ENCODE data around the gene FILIP1. TPM values are rescaled to one million over a fixed set of nuclear protein-coding genes. Genes with fewer than 3 reads are reported as not detected.

FILIP1 gene
- total RNA-seq, 4 donors from 2014 or later: 6.0 to 12.3 (median 7.2) TPM

DNA sequence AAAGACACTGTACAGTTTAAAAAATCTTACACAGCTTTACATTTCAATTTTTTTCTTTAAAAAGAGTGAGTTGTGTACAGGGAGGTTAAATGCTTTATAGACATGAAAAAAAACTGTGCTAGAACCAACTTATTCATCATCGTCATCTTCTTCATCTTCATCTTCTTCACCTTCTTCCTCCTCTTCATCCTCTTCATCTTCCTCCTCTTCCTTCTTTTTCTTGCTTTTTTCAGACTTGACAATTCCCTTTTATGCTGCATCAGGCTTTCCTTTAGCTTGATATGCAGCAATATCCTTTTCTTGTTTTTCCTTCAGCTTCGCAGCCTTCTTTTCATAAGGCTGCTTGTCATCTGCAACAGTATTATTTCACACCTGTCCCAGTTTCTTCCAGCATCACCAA is 174.7 kb downstream of the FILIP1 start:
- no peaks in the 10 kb centered on the region for H3K4me1 ChIP-seq
- no peak overlapping the region for H3K4me3 ChIP-seq
- no peaks in the 10 kb centered on the region for H3K9me3 ChIP-seq
- H3K27me3 ChIP-seq: no peaks in the 10 kb centered on the region
- intact Hi-C loops (cut with DNase I; ENCODE audit: low total_unique reads) (no loop called here), in situ Hi-C loops (cut with MboI; ENCODE audit: low pct_ligation_motif_present in 1 of 4, low pct_unique_long_range_greater_than_20kb in 1 of 4, low sequenced_read_pairs in 3 of 4) (loop anchor here in 1 of 4 donors (25.0 kb wide), 1 partner anchor 193 kb away; no protein-coding TSS in a partner anchor)
- no peak for DNase-seq
- H3K36me3 ChIP-seq: no peaks in the 10 kb centered on the region
- 73 to 95% methylated on average over 2 of the region's 2 CpGs for WGBS, 2 donors (ENCODE audit: low coverage in 1 of 2)
- TF ChIP-seq EP300 (IDR thresholded peaks at IDR 0.05; ENCODE audit: low read depth): no peak
- no peak for TF ChIP-seq POLR2AphosphoS5 (IDR thresholded peaks at IDR 0.05)
- TF ChIP-seq, protein P1, sequence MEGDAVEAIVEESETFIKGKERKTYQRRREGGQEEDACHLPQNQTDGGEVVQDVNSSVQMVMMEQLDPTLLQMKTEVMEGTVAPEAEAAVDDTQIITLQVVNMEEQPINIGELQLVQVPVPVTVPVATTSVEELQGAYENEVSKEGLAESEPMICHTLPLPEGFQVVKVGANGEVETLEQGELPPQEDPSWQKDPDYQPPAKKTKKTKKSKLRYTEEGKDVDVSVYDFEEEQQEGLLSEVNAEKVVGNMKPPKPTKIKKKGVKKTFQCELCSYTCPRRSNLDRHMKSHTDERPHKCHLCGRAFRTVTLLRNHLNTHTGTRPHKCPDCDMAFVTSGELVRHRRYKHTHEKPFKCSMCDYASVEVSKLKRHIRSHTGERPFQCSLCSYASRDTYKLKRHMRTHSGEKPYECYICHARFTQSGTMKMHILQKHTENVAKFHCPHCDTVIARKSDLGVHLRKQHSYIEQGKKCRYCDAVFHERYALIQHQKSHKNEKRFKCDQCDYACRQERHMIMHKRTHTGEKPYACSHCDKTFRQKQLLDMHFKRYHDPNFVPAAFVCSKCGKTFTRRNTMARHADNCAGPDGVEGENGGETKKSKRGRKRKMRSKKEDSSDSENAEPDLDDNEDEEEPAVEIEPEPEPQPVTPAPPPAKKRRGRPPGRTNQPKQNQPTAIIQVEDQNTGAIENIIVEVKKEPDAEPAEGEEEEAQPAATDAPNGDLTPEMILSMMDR (IDR thresholded peaks at IDR 0.05): no peak
- no peak overlapping the region for H3K27ac ChIP-seq

DNA sequence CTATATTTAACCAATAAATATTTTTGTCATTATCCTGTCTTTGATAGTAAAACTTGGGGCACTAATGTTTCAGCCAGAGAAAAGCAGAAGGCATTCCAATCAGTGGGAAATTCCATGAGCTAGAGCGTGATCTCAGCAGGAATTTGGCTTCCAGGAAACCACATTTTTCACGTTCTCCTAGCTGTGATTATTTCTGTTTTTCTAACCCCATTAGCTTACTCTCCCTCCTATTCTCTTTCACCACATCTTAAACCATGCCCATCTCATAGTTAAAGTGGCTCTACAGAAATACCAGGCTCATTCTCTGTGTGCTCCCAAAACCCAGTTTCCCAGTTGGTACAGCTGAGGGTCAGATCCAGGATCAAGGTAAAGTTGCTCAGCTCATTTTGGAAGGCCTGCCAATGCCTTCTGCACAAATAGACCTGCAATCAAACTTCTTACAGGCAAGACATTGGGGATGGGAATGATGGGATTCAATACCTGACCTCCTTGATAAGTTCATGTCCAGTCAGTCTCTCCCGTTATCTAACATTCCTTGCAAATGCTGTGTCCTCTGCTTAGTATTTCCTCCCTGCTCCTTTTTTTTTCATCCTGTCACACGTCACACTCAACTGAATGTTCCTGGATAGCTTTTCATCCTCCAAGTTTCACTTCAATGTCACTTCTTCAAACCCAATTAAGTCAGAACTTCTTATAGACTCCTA is 175.9 kb downstream of the FILIP1 start:
- Histone ChIP-seq H3K4me1 (no peaks in the 10 kb centered on the region), H3K4me3 (no peak overlapping the region), H3K27ac (no peak overlapping the region), H3K9me3 (no peaks in the 10 kb centered on the region), H3K27me3 (no peaks in the 10 kb centered on the region), H3K36me3 (no peaks in the 10 kb centered on the region)
- TF ChIP-seq EP300 (IDR thresholded peaks at IDR 0.05; ENCODE audit: low read depth) (no peak), POLR2A (IDR thresholded peaks at IDR 0.05) (no peak), POLR2AphosphoS5 (IDR thresholded peaks at IDR 0.05) (no peak)
- TF ChIP-seq, protein P1 (IDR thresholded peaks at IDR 0.05): no peak
- 69 to 83% methylated on average over 4 of the region's 4 CpGs for WGBS, 2 donors (ENCODE audit: low coverage in 1 of 2)
- in situ Hi-C loops (cut with MboI; ENCODE audit: low pct_ligation_motif_present in 1 of 4, low pct_unique_long_range_greater_than_20kb in 1 of 4, low sequenced_read_pairs in 3 of 4): loop anchor here in 1 of 4 donors (25.0 kb wide), 1 partner anchor 195 kb away; no protein-coding TSS in a partner anchor
- intact Hi-C loops (cut with DNase I; ENCODE audit: low total_unique reads): no loop called here
- no peak for DNase-seq

DNA sequence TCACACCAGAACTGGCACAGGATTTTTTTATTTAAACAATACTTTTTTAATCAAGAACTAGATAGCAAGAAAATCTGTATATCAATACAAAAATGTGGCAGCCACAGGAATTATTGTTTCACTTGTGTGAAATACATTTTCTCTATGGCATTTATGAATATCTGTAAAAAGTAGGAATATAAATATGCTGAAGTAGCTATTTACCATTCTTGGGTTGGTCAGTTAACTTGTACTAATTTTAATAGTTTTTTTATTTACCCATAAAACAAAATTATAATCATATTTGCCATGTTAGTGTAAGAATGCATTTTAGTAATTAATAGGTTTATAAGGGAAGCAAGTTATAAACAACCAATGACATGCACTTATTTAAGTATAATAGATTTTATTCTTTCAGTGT is 177.6 kb downstream of the FILIP1 start:
- DNase-seq: no peak
- intact Hi-C loops (cut with DNase I; ENCODE audit: low total_unique reads) (no loop called here), in situ Hi-C loops (cut with MboI; ENCODE audit: low pct_ligation_motif_present in 1 of 4, low pct_unique_long_range_greater_than_20kb in 1 of 4, low sequenced_read_pairs in 3 of 4) (loop anchor here in 1 of 4 donors (25.0 kb wide), 1 partner anchor 196 kb away; no protein-coding TSS in a partner anchor)
- H3K9me3 ChIP-seq: no peaks in the 10 kb centered on the region
- no peaks in the 10 kb centered on the region for H3K4me1 ChIP-seq
- no peak overlapping the region for H3K4me3 ChIP-seq
- TF ChIP-seq EP300 (IDR thresholded peaks at IDR 0.05; ENCODE audit: low read depth) (no peak), POLR2AphosphoS5 (IDR thresholded peaks at IDR 0.05) (no peak), POLR2A (IDR thresholded peaks at IDR 0.05) (no peak)
- TF ChIP-seq, protein P1 (IDR thresholded peaks at IDR 0.05): no peak
- no peaks in the 10 kb centered on the region for H3K36me3 ChIP-seq
- H3K27ac ChIP-seq: no peak overlapping the region
- H3K27me3 ChIP-seq: no peaks in the 10 kb centered on the region

DNA sequence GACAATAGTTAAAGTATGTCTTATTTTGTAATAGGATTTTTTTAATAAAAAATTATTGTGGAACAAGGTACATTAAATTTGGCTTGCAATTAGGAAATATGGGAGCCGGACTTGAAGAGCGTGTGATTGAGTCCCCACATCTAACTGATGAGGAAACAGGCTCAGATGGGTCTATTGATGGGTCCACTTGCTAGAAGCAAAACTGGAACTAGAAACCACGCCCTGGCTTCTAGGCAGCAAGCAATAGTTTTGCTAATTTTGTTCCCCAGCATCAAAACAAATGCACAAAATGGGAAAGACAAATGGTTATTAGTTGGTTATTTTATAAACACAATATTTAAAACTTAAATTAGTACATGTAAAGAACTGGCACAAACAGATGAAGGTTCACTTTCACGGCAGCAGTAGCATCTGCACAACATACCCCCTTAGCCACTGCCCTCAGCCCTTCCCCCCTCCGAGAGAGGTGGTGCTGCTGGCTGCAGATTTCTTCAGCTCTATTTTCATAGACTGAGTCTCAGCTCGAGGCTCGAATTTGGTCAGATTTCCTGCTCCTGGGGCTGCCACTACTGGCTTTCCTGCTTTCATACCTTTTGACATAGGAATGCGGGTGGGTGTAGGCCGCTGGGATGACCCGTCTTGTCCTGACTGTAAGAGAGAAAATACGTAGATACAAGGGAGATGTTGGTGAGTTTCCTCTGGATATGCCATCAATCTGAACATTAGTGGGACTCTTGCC is 185.2 kb downstream of the FILIP1 start:
- 69 to 75% methylated on average over 8 to 11 of the region's 11 CpGs for WGBS, 2 donors (ENCODE audit: low coverage in 1 of 2)
- intact Hi-C loops (cut with DNase I; ENCODE audit: low total_unique reads): no loop called here
- Histone ChIP-seq H3K9me3 (no peaks in the 10 kb centered on the region), H3K27ac (no peak overlapping the region), H3K36me3 (no peaks in the 10 kb centered on the region), H3K27me3 (no peaks in the 10 kb centered on the region), H3K4me1 (peaks cover 0 to 9% (median 0%) of the 10 kb centered on the region in 4 donors), H3K4me3 (no peak overlapping the region)
- TF ChIP-seq POLR2A (IDR thresholded peaks at IDR 0.05) (no peak), EP300 (IDR thresholded peaks at IDR 0.05; ENCODE audit: low read depth) (no peak), POLR2AphosphoS5 (IDR thresholded peaks at IDR 0.05) (no peak)
- TF ChIP-seq, protein P1 (IDR thresholded peaks at IDR 0.05): no peak
- no peak for DNase-seq
- in situ Hi-C loops (cut with MboI; ENCODE audit: low pct_ligation_motif_present in 1 of 4, low pct_unique_long_range_greater_than_20kb in 1 of 4, low sequenced_read_pairs in 3 of 4): loop anchor here in 1 of 4 donors (25.0 kb wide), 1 partner anchor 204 kb away; no protein-coding TSS in a partner anchor
